ENCODE results near the gene HS6ST2.

Gene HS6ST2

GRCh38 chrX:132775263-132775823 is 183.1 kb downstream of the HS6ST2 start:
- H3K27ac ChIP-seq (ENCODE audit: insufficient read depth, low read length, poor library complexity, severe bottlenecking): no peak overlapping the region
- H3K27me3 ChIP-seq (replicated peaks; ENCODE audit: control insufficient read depth, insufficient read depth, low read length, poor library complexity, severe bottlenecking): no peaks in the 10 kb centered on the region
- no peak for DNase-seq
- no peaks in the 10 kb centered on the region for H3K9me3 ChIP-seq (ENCODE audit: control insufficient read depth, low read length)
- H3K4me3 ChIP-seq (ENCODE audit: insufficient read depth, low read depth, low read length, poor library complexity, severe bottlenecking): no peak overlapping the region
- no peaks in the 10 kb centered on the region for H3K4me1 ChIP-seq (ENCODE audit: control insufficient read depth, insufficient read depth, low read length, poor library complexity, severe bottlenecking)
- no peaks in the 10 kb centered on the region for H3K36me3 ChIP-seq (ENCODE audit: control insufficient read depth, insufficient read depth, low read length)

GRCh38 chrX:132774010-132774714 is 184.3 kb downstream of the HS6ST2 start:
- H3K36me3 ChIP-seq (ENCODE audit: control insufficient read depth, insufficient read depth, low read length): no peaks in the 10 kb centered on the region
- no peak overlapping the region for H3K27ac ChIP-seq (ENCODE audit: insufficient read depth, low read length, poor library complexity, severe bottlenecking)
- no peak for DNase-seq
- no peaks in the 10 kb centered on the region for H3K4me1 ChIP-seq (ENCODE audit: control insufficient read depth, insufficient read depth, low read length, poor library complexity, severe bottlenecking)
- no peak overlapping the region for H3K4me3 ChIP-seq (ENCODE audit: insufficient read depth, low read depth, low read length, poor library complexity, severe bottlenecking)
- no peaks in the 10 kb centered on the region for H3K27me3 ChIP-seq (replicated peaks; ENCODE audit: control insufficient read depth, insufficient read depth, low read length, poor library complexity, severe bottlenecking)
- no peaks in the 10 kb centered on the region for H3K9me3 ChIP-seq (ENCODE audit: control insufficient read depth, low read length)

DNA sequence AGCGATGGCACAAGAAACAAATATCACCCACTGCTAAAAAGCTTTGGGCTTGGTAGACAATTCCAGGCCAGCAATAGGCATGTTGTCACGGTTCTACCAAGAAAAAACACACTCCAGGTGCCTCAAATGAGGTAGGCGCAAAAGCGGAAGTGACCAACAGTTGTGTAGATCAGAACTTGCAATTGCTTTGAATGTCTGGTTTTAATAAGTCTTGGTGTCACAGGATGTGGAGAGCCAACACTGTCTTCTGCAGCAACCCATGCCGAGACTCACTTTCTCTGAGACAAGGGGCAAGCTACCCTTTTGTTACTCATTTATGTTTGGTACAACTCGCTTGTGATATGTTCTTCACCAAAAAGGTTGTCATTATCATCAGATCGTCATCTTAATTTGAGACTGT is 188.8 kb downstream of the HS6ST2 start:
- H3K9me3 ChIP-seq (ENCODE audit: control insufficient read depth, low read length): no peaks in the 10 kb centered on the region
- H3K27ac ChIP-seq (ENCODE audit: insufficient read depth, low read length, poor library complexity, severe bottlenecking): no peak overlapping the region
- H3K4me3 ChIP-seq (ENCODE audit: insufficient read depth, low read depth, low read length, poor library complexity, severe bottlenecking): no peak overlapping the region
- DNase-seq: no peak
- no peaks in the 10 kb centered on the region for H3K27me3 ChIP-seq (replicated peaks; ENCODE audit: control insufficient read depth, insufficient read depth, low read length, poor library complexity, severe bottlenecking)
- H3K36me3 ChIP-seq (ENCODE audit: control insufficient read depth, insufficient read depth, low read length): no peaks in the 10 kb centered on the region
- no peaks in the 10 kb centered on the region for H3K4me1 ChIP-seq (ENCODE audit: control insufficient read depth, insufficient read depth, low read length, poor library complexity, severe bottlenecking)

GRCh38 chrX:132766452-132766851 is 192.0 kb downstream of the HS6ST2 start:
- Histone ChIP-seq H3K4me1 (ENCODE audit: control insufficient read depth, insufficient read depth, low read length, poor library complexity, severe bottlenecking) (no peaks in the 10 kb centered on the region), H3K27ac (ENCODE audit: insufficient read depth, low read length, poor library complexity, severe bottlenecking) (no peak overlapping the region), H3K36me3 (ENCODE audit: control insufficient read depth, insufficient read depth, low read length) (no peaks in the 10 kb centered on the region), H3K4me3 (ENCODE audit: insufficient read depth, low read depth, low read length, poor library complexity, severe bottlenecking) (no peak overlapping the region), H3K9me3 (ENCODE audit: control insufficient read depth, low read length) (no peaks in the 10 kb centered on the region), H3K27me3 (replicated peaks; ENCODE audit: control insufficient read depth, insufficient read depth, low read length, poor library complexity, severe bottlenecking) (no peaks in the 10 kb centered on the region)
- no peak for DNase-seq

GRCh38 chrX:132763528-132763927 is 194.9 kb downstream of the HS6ST2 start:
- no peak overlapping the region for H3K4me3 ChIP-seq (ENCODE audit: insufficient read depth, low read depth, low read length, poor library complexity, severe bottlenecking)
- H3K27me3 ChIP-seq (replicated peaks; ENCODE audit: control insufficient read depth, insufficient read depth, low read length, poor library complexity, severe bottlenecking): no peaks in the 10 kb centered on the region
- no peak for DNase-seq
- H3K36me3 ChIP-seq (ENCODE audit: control insufficient read depth, insufficient read depth, low read length): no peaks in the 10 kb centered on the region
- H3K4me1 ChIP-seq (ENCODE audit: control insufficient read depth, insufficient read depth, low read length, poor library complexity, severe bottlenecking): no peaks in the 10 kb centered on the region
- H3K9me3 ChIP-seq (ENCODE audit: control insufficient read depth, low read length): no peaks in the 10 kb centered on the region
- no peak overlapping the region for H3K27ac ChIP-seq (ENCODE audit: insufficient read depth, low read length, poor library complexity, severe bottlenecking)

DNA sequence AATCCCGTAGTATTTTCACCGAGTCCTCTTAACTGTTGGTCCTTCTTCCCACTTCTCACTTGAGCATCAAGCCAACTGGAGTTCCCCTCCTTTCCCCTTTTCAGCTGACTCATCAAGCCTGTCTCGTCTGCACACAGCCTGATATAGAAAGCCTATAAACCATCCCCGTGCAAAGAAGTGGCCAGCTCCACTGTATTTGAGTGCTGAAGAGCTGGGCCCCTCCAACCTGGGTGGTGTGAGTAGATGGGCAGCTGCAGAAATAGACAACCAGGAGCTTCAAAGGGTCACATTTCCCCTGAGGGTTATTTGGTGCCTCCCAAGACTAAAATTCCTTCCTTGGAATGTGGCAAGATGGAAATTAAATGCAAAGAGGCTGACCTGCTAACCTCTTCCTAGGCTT is 199.7 kb downstream of the HS6ST2 start:
- Histone ChIP-seq H3K4me3 (ENCODE audit: insufficient read depth, low read depth, low read length, poor library complexity, severe bottlenecking) (no peak overlapping the region), H3K27me3 (replicated peaks; ENCODE audit: control insufficient read depth, insufficient read depth, low read length, poor library complexity, severe bottlenecking) (no peaks in the 10 kb centered on the region), H3K27ac (ENCODE audit: insufficient read depth, low read length, poor library complexity, severe bottlenecking) (no peak overlapping the region), H3K9me3 (ENCODE audit: control insufficient read depth, low read length) (no peaks in the 10 kb centered on the region), H3K36me3 (ENCODE audit: control insufficient read depth, insufficient read depth, low read length) (no peaks in the 10 kb centered on the region), H3K4me1 (ENCODE audit: control insufficient read depth, insufficient read depth, low read length, poor library complexity, severe bottlenecking) (no peaks in the 10 kb centered on the region)
- no peak for DNase-seq

- H3K4me1 ChIP-seq (ENCODE audit: control insufficient read depth, insufficient read depth, low read length, poor library complexity, severe bottlenecking): no peaks in the 10 kb centered on the region
- no peak overlapping the region for H3K4me3 ChIP-seq (ENCODE audit: insufficient read depth, low read depth, low read length, poor library complexity, severe bottlenecking)
- no peaks in the 10 kb centered on the region for H3K36me3 ChIP-seq (ENCODE audit: control insufficient read depth, insufficient read depth, low read length)
- DNase-seq: no peak
- H3K27ac ChIP-seq (ENCODE audit: insufficient read depth, low read length, poor library complexity, severe bottlenecking): no peak overlapping the region
- H3K9me3 ChIP-seq (ENCODE audit: control insufficient read depth, low read length): no peaks in the 10 kb centered on the region
- H3K27me3 ChIP-seq (replicated peaks; ENCODE audit: control insufficient read depth, insufficient read depth, low read length, poor library complexity, severe bottlenecking): no peaks in the 10 kb centered on the region
Observed at GRCh38 chrX:132757066-132757623, 201.3 kb downstream of the HS6ST2 start.

DNA sequence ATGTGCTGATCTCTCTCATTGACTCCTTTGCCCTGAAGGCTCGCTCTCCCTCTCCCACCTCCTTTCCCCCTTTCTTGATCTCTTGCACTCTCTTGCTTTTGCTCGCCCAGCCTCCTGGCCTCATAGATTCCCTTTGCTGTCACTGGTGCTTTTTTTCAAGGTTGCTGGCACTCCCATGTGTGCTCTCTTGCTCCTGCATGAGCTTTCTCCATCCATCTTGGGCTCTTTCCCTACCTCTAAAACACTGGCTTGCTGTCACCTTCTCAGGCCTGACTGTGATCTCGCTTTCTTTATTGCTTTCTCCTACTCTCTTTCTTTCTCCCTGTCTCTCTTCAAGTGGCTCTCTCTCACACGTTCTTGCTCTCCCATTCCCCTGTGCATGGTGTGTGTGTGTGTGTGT is 202.0 kb downstream of the HS6ST2 start:
- H3K4me1 ChIP-seq (ENCODE audit: control insufficient read depth, insufficient read depth, low read length, poor library complexity, severe bottlenecking): no peaks in the 10 kb centered on the region
- H3K9me3 ChIP-seq (ENCODE audit: control insufficient read depth, low read length): no peaks in the 10 kb centered on the region
- H3K4me3 ChIP-seq (ENCODE audit: insufficient read depth, low read depth, low read length, poor library complexity, severe bottlenecking): no peak overlapping the region
- DNase-seq: no peak
- no peaks in the 10 kb centered on the region for H3K36me3 ChIP-seq (ENCODE audit: control insufficient read depth, insufficient read depth, low read length)
- no peaks in the 10 kb centered on the region for H3K27me3 ChIP-seq (replicated peaks; ENCODE audit: control insufficient read depth, insufficient read depth, low read length, poor library complexity, severe bottlenecking)
- H3K27ac ChIP-seq (ENCODE audit: insufficient read depth, low read length, poor library complexity, severe bottlenecking): no peak overlapping the region

- no peaks in the 10 kb centered on the region for H3K36me3 ChIP-seq (ENCODE audit: control insufficient read depth, insufficient read depth, low read length)
- no peaks in the 10 kb centered on the region for H3K9me3 ChIP-seq (ENCODE audit: control insufficient read depth, low read length)
- H3K4me1 ChIP-seq (ENCODE audit: control insufficient read depth, insufficient read depth, low read length, poor library complexity, severe bottlenecking): no peaks in the 10 kb centered on the region
- no peak overlapping the region for H3K27ac ChIP-seq (ENCODE audit: insufficient read depth, low read length, poor library complexity, severe bottlenecking)
- no peak for DNase-seq
- no peak overlapping the region for H3K4me3 ChIP-seq (ENCODE audit: insufficient read depth, low read depth, low read length, poor library complexity, severe bottlenecking)
- H3K27me3 ChIP-seq (replicated peaks; ENCODE audit: control insufficient read depth, insufficient read depth, low read length, poor library complexity, severe bottlenecking): no peaks in the 10 kb centered on the region
Observed at GRCh38 chrX:132751063-132751690, 207.3 kb downstream of the HS6ST2 start.

Data from effector memory CD4-positive, alpha-beta T cell (primary cell).